Measurements from ENCODE around the gene CACHD1. TPM values are rescaled to one million over a fixed set of nuclear protein-coding genes. Genes with fewer than 3 reads are reported as not detected.
A peak's percentile ranks its signal among the peaks of the same experiment; 100 is the strongest.

The CACHD1 gene
- polyA plus RNA-seq, 1 of the 3 experiments (the other 2 are of a cell fraction), result 2.2 TPM

GRCh38 chr1:64675718-64676345 is 205.9 kb downstream of the CACHD1 start:
- H4K20me1 ChIP-seq (ENCODE audit: insufficient read depth), result no peaks in the 10 kb centered on the region
- CTCF ChIA-PET, result interaction anchor here (0.6 to 4.7 kb wide), 45 partner anchors 8 to 1009 kb away, joined by 3 to 48 read pairs (median 4); no protein-coding TSS in a partner anchor
- H3K9me3 ChIP-seq, result no peaks in the 10 kb centered on the region
- WGBS (ENCODE audit: low lambda C conversion rate), result 63% methylated on average over 4 of the region's 4 CpGs
- no peak overlapping the region for H2AFZ ChIP-seq (ENCODE audit: low read depth)
- peak; percentile 59 for TF ChIP-seq SMC3 (IDR thresholded peaks at IDR 0.05; ENCODE audit: low read depth, low read length)
- peak; percentile 68 for TF ChIP-seq CTCF (IDR thresholded peaks at IDR 0.05)
- TF ChIP-seq FOXJ3 (CRISPR knock-in tag; IDR thresholded peaks at IDR 0.05), result no peak
- TF ChIP-seq RAD21 (IDR thresholded peaks at IDR 0.05; ENCODE audit: low read length), result peak; percentile 64
- no peak for TF ChIP-seq GABPA (IDR thresholded peaks at IDR 0.05; ENCODE audit: low read depth)
- H3K79me2 ChIP-seq (ENCODE audit: insufficient read depth), result no peaks in the 10 kb centered on the region
- no peaks in the 10 kb centered on the region for H3K27me3 ChIP-seq (ENCODE audit: insufficient read depth)
- no peak overlapping the region for H3K4me2 ChIP-seq
- H3F3A ChIP-seq (replicated peaks; ENCODE audit: insufficient read depth), result no peaks in the 10 kb centered on the region
- no peaks in the 10 kb centered on the region; a peak in 1 of 4 replicates for H3K4me1 ChIP-seq (ENCODE audit: control insufficient read depth in 1 of 2, insufficient read depth in 2 of 2, low read depth in 1 of 2, low read length in 1 of 2)
- no peak overlapping the region for H3K27ac ChIP-seq (ENCODE audit: low read depth in 2 of 2, low read length in 1 of 2)
- DNase-seq, result peak; percentile 41
- H3K4me3 ChIP-seq (ENCODE audit: low read depth in 2 of 2, low read length in 1 of 2), result no peak overlapping the region
- no peaks in the 10 kb centered on the region for H3K9me2 ChIP-seq
- peaks cover 14 to 71% of the 10 kb centered on the region in 2 experiments for H3K36me3 ChIP-seq (replicated peaks in 1 of 2; ENCODE audit: control insufficient read depth in 1 of 2, insufficient read depth in 2 of 2, low read length in 1 of 2)
- no peak overlapping the region for H3K9ac ChIP-seq
- POLR2A ChIA-PET, result no interaction called here

GRCh38 chr1:64676386-64676785 is 206.5 kb downstream of the CACHD1 start:
- POLR2A ChIA-PET, result no interaction called here
- Histone ChIP-seq H3F3A (replicated peaks; ENCODE audit: insufficient read depth) (no peaks in the 10 kb centered on the region), H3K4me2 (no peak overlapping the region), H3K4me1 (ENCODE audit: control insufficient read depth in 1 of 2, insufficient read depth in 2 of 2, low read depth in 1 of 2, low read length in 1 of 2) (no peaks in the 10 kb centered on the region; a peak in 1 of 4 replicates), H3K9ac (no peak overlapping the region), H3K79me2 (ENCODE audit: insufficient read depth) (no peaks in the 10 kb centered on the region), H2AFZ (ENCODE audit: low read depth) (no peak overlapping the region), H3K27me3 (ENCODE audit: insufficient read depth) (no peaks in the 10 kb centered on the region), H3K36me3 (replicated peaks in 1 of 2; ENCODE audit: control insufficient read depth in 1 of 2, insufficient read depth in 2 of 2, low read length in 1 of 2) (peaks cover 14 to 75% of the 10 kb centered on the region in 2 experiments), H4K20me1 (ENCODE audit: insufficient read depth) (no peaks in the 10 kb centered on the region), H3K4me3 (ENCODE audit: low read depth in 2 of 2, low read length in 1 of 2) (no peak overlapping the region), H3K9me3 (no peaks in the 10 kb centered on the region), H3K27ac (ENCODE audit: low read depth in 2 of 2, low read length in 1 of 2) (no peak overlapping the region), H3K9me2 (no peaks in the 10 kb centered on the region)
- 81% methylated on average over 4 of the region's 4 CpGs for WGBS (ENCODE audit: low lambda C conversion rate)
- no peak for DNase-seq
- CTCF ChIA-PET, result interaction anchor here (0.6 to 4.7 kb wide), 34 partner anchors 7 to 430 kb away, joined by 3 to 48 read pairs (median 4); no protein-coding TSS in a partner anchor
- TF ChIP-seq NFIC (IDR thresholded peaks at IDR 0.05; ENCODE audit: borderline replicate concordance) (no peak), MEF2A (IDR thresholded peaks at IDR 0.05; ENCODE audit: borderline replicate concordance, low read depth) (no peak), IRF3 (IDR thresholded peaks at IDR 0.05; ENCODE audit: low read depth, low read length) (no peak), RCOR1 (IDR thresholded peaks at IDR 0.05; ENCODE audit: low read length) (no peak), RAD21 (IDR thresholded peaks at IDR 0.05; ENCODE audit: low read length) (no peak), EZH2phosphoT487 (IDR thresholded peaks at IDR 0.05; ENCODE audit: borderline replicate concordance, low read depth) (no peak), GABPA (IDR thresholded peaks at IDR 0.05; ENCODE audit: low read depth) (no peak), TCF12 (IDR thresholded peaks at IDR 0.05) (no peak), RXRA (IDR thresholded peaks at IDR 0.05; ENCODE audit: borderline replicate concordance, low read depth) (no peak), MAX (IDR thresholded peaks at IDR 0.05; ENCODE audit: low read depth) (no peak), FOSL2 (IDR thresholded peaks at IDR 0.05; ENCODE audit: borderline replicate concordance, low read depth) (no peak), PBX3 (IDR thresholded peaks at IDR 0.05) (no peak)
